Measurements from ENCODE around the gene TCEA3.

DNA sequence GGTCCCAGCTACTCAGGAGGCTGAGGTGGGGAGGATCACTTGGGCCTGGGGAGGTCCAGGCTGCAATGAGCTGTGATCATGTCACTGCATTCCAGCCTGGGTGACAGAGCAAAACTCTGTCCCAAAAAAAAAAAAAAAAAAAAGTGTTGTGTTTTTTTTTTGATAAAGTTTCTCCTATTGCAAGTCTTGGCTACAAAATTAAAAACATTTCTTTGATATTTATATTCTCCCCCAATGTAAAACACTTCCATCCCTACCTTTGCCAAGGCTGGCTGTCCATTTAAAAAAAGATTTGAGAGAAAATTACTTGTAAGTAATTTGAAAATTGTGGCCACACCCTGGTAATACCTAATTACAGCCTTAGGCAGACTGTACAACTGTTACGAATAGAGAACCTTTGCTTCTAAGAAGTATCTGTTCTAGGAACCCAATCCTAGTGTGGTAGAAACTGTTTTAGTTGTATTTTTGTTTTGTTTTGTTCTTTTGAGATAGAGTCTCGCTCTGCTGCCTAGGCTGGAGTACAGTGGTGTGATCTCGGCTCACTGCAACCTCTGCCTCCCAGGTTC, 66.2 kb downstream of the TCEA3 start:
- TF ChIP-seq, protein P1, sequence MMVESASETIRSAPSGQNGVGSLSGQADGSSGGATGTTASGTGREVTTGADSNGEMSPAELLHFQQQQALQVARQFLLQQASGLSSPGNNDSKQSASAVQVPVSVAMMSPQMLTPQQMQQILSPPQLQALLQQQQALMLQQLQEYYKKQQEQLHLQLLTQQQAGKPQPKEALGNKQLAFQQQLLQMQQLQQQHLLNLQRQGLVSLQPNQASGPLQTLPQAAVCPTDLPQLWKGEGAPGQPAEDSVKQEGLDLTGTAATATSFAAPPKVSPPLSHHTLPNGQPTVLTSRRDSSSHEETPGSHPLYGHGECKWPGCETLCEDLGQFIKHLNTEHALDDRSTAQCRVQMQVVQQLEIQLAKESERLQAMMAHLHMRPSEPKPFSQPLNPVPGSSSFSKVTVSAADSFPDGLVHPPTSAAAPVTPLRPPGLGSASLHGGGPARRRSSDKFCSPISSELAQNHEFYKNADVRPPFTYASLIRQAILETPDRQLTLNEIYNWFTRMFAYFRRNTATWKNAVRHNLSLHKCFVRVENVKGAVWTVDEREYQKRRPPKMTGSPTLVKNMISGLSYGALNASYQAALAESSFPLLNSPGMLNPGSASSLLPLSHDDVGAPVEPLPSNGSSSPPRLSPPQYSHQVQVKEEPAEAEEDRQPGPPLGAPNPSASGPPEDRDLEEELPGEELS (CRISPR knock-in tag; IDR thresholded peaks at IDR 0.05): no peak
- TF ChIP-seq ZNF121 (CRISPR knock-in tag; IDR thresholded peaks at IDR 0.05): no peak
- TF ChIP-seq, protein P2, sequence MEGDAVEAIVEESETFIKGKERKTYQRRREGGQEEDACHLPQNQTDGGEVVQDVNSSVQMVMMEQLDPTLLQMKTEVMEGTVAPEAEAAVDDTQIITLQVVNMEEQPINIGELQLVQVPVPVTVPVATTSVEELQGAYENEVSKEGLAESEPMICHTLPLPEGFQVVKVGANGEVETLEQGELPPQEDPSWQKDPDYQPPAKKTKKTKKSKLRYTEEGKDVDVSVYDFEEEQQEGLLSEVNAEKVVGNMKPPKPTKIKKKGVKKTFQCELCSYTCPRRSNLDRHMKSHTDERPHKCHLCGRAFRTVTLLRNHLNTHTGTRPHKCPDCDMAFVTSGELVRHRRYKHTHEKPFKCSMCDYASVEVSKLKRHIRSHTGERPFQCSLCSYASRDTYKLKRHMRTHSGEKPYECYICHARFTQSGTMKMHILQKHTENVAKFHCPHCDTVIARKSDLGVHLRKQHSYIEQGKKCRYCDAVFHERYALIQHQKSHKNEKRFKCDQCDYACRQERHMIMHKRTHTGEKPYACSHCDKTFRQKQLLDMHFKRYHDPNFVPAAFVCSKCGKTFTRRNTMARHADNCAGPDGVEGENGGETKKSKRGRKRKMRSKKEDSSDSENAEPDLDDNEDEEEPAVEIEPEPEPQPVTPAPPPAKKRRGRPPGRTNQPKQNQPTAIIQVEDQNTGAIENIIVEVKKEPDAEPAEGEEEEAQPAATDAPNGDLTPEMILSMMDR (IDR thresholded peaks at IDR 0.05): no peak
- TF ChIP-seq USF2 (CRISPR knock-in tag; IDR thresholded peaks at IDR 0.05): no peak
- no peak for TF ChIP-seq ATF2 (CRISPR knock-in tag; IDR thresholded peaks at IDR 0.05; ENCODE audit: borderline replicate concordance, low read depth)
- no peak for TF ChIP-seq ATF1 (CRISPR knock-in tag; IDR thresholded peaks at IDR 0.05)
- TF ChIP-seq PREB (CRISPR knock-in tag; IDR thresholded peaks at IDR 0.05; ENCODE audit: borderline replicate concordance): no peak
- TF ChIP-seq SP1 (CRISPR knock-in tag; conservative IDR thresholded peaks at IDR 0.05): no peak
- no peak for TF ChIP-seq CBFB (CRISPR knock-in tag; IDR thresholded peaks at IDR 0.05; ENCODE audit: low read depth)
- no peak for TF ChIP-seq AR (CRISPR knock-in tag; IDR thresholded peaks at IDR 0.05)
